ENCODE data around the gene ABR.

The ABR gene

DNA sequence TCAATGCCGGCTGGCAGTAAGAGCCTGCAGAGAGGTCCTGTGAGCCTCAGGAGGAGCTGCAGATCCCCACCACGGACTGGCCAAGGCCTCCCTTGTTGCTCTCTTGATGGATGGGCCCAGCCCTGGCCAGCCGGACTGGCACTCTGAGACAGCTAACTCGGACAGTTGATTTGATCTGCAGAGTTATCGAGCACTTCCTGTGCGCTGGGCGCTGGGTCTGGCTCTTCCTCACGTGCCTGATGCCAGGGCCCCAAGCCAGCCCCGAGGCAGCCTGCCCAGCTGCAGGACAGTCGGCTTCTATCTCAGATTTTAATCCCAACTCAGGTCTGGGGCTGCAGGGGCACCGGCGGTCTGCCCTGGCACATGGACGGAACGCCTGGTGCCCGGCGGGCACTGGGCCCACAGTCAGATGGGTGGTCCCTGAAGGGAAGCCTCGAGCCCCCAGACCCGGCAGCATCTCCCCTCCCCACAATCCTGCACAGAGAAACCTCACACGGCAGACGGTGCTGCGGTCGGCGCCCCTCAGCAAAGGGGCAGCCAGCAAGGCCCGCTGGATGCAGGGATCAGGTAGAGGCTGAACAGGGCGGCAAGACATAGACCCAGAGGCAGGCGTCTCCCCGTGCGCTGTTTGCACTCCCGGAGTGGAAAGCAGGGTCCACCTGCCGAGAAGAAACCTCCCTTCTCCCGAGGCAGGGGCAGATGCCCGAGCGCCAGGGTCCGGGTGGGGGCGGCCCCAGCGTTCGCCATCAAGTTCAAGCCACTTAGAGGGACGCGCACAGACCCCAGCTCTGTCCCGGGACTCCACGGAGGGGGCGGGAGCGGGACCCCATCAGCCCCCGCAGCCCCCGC, 148.9 kb downstream of the ABR start:
- no peak for DNase-seq (ENCODE audit: low read depth in 2 of 2)

DNA sequence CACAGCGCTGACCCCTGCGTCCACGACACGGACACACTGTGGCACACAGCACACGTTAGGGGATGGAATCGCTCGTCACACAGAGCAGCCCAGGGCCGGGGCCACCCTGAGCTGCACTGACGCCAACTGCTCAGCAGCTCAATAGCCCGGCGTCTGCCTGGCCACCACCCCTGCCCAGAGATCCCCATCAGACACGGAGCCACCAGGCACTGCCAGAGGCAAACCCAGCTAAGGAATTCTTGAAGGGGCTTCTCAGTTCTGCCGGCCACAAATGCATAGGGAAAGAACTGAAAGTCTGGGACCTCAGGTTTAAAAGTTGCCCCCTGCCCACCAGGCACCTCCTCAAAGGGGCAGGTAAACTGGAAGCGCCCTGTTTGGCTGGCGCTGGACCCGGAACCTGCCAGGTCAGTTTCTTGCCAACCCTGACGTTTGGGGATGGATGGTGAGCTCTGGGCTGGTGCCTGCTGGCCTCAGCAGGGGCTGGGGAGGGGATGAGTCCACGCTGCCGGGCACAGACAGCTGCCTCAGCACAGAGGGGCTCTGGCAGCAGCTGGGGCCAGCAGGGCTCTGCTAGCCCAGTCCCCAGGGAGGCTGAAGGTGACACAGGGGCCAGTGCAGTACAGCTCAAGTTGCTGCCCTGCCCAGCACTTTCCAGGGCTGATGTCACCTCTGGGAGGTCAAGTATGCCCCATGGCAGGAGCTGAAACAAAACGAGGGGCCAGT, 149.7 kb downstream of the ABR start:
- DNase-seq (ENCODE audit: low read depth in 2 of 2) = no peak

DNA sequence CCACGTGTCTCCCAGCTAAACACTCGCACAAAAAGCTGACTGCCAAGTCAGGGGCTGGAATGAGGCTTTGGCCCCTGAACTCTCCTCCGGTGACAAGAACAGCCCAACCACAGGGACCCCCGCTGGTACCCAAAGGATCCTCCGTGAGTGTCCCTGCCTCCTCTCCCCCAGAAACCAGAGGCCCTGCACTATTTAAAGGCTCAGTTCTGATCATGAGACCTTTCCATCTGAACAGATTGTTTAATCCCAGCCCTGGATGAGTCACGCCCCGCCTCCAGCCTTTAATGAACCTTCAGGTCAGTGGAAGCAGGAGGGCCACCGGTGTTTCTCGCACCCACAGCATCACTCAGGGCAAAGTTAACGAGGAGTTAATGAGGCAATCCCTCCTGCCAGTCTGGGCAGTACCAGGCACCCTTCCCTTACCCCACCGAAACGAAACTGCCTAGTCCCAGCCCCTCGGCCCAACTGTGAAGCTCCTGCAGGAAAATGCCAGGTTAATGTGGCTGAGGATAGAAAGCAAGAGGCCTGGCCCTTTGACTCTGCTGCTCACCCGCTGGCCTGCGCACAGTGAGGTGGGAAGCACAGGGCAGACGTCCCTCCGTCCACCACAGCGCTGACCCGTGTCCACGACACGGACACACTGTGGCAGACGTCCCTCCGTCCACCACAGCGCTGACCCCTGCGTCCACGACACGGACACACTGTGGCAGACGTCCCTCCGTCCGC, 150.4 kb downstream of the ABR start:
- no peak for DNase-seq (ENCODE audit: low read depth in 2 of 2)

DNA sequence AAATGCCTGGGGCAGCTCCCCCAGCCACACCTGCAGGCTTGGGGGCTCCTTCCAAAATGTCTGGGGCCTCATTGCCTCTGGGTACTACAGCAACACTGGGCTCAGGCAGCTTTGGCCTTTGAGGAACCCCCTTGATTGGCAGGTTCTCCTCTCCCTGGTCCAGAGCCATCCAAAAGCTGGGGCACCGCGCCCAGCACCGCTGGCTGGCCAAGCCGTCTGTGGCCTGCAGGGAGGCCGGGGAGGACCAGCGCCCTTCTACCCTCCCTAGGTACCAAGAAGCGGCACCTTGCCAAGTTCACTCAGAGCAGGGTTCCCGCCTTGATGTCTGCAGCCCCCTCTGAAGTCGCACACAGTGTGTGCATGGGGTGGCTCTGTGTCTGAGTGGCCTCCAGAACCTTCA, 152.7 kb downstream of the ABR start:
- no peak for DNase-seq (ENCODE audit: low read depth in 2 of 2)

DNA sequence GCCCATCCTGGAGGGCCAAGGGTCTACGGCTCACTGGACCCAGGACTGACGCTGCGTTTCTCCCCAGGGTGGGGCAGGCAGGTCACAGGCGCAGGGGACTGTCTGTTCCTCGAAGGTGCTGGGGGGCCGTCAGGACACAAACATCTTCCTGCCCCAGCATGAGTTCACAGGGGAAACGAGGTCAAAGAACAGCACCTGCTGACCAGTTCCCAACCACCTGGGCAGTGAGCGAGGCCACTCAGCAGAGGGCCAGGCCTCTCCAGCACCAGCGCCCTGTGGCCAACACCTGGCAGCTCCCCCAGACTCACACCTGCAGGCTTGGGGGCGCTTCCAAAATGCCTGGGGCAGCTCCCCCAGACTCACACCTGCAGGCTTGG, 153.2 kb downstream of the ABR start:
- DNase-seq (ENCODE audit: low read depth in 2 of 2) = no peak

DNA sequence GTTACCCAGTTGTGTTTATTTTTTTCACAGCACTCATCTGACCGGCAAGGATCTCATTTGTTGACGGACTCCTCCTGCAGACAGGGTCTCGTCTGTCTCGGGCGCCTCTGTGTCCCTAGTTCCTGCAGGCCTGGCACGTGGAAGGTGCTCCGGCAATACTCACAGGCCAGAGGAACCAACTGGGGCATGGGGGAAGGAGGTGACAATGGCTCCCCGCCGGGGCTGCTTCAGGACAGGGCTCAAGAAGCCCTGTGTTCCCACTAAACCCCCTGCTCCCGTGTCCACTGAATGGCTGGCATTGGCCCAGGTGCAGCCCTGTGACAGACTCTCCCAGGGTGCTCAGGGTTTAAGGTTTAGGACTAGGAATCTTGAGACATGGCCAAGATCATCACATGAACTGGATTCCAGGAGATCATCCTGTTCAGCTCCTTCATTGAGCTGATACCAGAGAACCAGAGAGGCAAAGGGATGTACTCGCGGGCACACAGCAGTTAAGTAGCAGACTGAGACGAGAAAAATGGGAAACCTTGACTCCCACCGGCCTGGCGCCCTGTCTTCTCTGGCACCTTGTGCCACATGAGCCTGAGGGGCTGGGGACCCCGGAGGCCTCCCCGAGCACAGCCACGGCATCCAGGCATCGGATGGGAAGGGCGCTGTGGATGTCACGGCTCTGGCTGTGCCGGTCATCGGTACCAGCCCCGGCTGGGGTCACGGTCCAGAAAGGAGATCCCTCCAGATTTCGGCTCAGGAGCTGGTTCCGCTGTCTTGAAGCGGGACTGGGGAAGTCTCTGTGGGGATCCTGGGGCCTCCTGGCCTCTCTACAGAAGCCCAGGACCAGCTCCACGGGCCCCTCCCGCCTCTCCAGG, 153.8 kb downstream of the ABR start:
- DNase-seq (ENCODE audit: low read depth in 2 of 2) = no peak

DNA sequence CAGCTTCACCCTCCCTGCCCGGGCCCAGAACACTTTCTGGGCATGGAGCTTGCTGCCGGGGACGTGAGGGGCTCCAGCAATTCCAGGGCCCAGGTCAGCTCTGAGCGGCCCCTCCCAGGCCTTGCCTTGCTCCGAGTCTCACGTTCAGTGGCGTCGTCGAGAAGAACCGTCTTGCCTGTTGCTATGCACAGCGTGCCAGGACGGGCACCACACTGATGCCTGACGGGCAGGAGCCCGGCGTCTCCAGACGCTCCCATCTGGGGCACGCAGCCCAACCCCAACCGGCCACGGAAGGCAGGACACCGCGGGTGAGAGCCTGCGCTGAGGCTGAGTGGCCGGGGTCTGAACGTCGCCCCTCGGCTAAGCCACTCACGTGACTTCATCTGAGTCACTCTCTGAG, 155.7 kb downstream of the ABR start:
- DNase-seq (ENCODE audit: low read depth in 2 of 2) = no peak

DNA sequence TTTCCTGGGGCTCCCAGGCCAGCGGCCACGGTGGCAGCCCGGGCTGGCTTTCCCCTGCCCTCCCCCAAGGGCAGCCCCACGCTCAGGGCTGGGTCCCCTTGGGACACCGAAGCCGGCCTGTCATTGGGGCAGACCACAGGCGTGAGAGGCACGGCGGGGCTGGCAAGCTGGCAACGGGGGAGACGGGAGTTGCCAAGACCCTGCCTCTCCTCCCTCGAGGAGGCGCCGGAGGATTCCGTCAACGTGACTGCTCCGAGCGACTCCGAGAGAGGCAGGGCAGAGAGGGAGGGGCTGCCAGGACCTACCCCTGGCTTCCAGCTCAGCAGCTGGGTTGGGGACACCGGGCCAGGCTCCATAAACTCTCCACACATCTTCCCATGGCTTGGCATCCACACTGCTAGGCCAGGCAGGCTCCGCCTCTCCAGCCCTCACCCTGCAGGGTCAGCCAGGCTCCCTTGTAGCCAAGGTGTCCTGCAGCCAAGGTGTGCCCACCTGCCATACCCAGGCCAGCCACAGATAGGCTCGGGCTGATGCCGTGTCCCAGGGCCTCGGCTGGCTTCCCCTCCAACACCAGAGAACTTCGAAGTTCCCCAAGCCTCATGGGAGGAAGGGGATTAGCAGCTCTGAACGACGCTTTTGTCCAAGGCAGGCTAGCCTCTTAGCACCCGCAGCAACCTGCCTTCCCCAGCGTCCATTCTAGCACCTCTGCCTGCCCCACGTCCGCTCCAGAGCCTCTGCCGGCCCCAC, 157.3 kb downstream of the ABR start:
- no peak for DNase-seq (ENCODE audit: low read depth in 2 of 2)

DNA sequence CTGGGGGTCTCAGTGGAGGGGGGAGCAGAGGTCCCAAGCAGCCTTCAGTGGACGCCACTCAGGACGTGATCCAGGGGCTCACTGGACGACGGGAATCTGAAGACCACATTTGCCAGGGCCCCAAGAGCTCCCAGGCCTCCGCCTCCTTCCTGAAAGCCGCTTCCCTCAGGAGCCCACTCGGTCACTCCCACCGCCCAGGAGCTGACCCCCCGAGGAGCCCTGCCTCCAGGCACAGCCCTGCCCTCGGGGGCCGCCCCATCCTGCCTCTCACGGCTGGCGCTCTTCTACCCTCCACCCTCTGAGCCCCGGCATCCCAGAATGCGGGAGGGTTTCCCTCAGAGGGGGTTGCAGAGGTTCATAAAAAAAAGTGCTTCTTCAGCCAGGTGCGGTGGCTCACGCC, 158.6 kb downstream of the ABR start:
- no peak for DNase-seq (ENCODE audit: low read depth in 2 of 2)

DNA sequence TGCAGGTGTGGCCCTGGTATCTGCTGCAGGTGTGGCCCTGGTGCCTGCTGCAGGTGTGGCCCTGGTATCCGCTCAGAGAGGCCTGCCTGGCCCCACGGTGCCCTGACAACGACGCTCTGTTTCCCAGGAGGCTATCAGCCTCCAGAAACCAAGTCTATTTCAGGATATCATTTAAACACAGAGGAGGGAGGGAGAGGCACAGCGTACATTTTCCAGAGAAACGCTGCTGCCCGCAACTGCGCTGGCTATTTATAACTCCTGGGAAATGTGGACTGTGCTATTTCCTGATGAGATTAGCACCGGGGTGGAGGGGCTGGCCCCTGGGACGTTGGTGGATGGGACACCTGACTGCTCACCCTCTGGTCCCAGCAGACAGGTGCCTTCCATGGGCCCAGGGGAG, 160.3 kb downstream of the ABR start:
- no peak for DNase-seq (ENCODE audit: low read depth in 2 of 2)

DNA sequence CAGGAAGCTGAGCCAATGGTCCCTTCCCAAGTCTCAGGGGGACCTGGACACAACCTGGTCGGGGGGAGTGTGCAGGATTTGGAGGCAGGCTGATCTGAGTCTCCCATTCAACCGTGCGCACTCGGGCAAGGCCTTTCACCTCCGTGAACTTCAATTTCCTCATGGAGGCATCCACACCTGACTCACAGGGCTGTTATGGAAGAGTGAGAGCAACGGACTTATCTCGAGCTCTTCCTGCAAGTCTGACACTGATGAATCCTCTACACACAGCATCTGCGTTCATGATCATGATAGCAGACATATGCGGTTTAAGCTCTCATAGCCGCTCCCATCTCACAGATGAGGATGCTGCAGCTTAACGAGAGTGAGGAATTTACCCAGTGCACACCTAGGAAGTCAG, 161.2 kb downstream of the ABR start:
- no peak for DNase-seq (ENCODE audit: low read depth in 2 of 2)

DNA sequence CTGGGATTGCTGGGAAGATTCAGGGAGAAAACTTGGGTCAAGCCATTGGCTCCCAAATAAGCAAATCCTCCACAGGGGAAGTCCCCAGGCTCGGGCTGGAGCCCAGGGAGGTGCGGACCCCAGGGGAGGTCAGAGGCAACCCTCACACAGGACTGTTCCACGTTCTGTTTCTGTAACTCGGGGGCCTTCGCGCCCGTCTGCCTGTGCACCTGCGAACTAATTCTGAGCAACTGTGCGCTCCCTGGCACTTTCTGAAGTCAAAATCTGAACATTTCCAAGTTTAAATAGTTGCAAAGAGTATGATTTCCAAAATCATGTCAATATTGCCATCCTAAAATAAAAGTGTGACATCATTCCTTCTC, 166.1 kb downstream of the ABR start:
- no peak for DNase-seq (ENCODE audit: low read depth in 2 of 2)

DNA sequence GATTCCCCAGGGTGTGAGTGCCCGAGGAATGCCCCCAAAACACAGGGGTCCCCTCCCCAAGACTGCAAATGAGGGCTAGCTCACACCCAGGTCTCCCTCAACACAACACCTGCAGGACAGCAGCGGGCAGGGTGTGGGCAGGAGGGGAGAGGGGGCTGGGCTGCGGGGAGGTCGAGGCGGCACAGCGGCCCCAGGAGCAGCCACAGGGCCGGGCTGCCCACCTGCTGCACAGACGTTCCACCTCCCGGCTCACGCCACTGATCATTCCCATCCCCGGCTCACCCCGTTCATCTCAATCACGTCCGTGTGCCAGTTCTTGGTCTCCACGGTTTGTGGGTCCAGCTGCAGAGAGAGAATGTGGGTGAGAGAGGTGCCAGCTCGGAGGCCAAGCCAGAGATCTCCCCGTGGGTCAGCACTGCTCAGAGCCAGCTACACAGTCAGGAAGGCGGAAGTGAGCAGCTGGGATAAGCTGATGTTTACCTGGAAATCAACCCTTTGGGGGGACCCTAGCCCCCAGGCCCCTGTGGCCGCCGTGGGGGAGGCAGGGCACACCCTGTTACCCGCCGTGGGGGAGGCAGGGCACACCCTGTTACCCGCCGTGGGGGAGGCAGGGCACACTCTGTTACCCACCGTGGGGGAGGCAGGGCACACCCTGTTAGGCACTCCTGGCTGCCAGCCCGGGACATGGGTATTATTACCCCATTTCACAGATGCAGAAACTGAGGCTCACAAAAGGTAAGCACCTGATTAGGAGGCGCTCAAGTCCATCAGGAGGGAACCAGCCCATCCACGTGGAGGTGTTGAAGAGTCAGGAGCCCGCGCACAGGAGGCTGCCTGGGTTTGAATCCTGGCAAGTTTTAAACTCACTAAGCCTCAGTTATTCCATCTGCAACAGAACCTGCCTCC, 166.7 kb downstream of the ABR start:
- DNase-seq (ENCODE audit: low read depth in 2 of 2) = no peak

DNA sequence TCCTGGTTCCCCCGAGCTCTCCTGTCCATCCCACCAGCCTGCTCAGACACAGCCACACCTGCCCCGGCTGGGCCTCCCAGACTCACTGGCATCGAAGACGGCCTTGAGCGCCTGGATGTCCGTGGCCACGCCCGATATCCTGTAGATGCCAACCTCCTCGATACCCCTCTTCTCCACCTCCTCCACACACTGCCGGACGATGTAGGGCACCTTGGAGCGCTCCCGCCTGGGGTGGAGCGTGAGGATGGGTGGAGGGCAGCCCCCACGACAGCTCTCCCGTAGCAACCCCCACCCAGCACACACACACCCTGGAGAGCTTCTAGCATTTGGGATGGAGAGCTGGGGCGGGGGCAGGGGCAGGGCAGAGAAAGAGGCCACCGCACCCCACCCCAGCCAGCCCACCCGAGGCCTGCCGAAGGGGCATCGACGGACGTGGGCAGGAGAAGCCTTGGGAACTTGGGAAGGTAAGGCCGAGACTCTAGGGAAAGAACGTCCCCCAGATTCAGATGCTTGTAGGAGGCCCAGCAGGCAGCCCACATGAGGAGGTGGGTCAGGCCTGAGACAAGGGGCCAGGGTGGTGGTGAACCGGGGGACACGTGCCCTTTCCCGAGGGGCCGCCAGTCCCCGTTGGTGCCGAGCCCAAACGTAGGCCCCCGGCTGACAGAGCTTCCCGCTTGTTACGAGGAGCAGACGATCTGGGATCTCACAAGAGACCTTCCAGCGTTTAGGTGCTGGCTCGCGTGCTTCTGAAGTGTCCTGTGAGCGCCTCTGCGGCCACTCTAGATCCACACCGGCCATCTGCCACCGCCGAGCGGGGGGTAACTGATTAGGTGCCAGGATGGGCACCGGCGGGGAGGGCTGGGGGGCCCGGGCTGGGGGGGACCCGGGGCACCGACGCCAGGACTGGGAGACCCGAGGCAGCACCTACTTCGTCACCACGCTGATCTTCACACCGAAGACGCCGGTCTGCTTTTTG, 167.7 kb downstream of the ABR start:
- no peak for DNase-seq (ENCODE audit: low read depth in 2 of 2)

DNA sequence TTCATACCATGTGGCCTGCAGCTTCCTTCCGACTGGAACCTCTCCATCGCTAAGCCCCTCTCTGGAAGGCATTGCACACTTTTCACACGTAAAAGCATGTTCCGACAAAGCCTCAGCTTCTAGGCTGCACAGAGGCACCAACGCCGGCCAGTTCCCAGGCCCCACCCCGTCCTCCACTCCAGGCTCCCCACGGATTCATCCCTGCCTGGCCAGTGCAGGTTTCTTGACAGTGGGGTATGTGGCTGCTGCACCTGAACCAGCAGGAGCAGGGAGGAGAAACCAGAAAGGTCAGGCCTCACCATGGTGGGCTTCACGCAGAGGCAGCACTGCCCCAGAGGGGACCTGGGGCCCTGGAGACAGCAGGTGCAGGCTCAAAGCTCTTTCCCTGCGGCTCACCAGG, 168.6 kb downstream of the ABR start:
- no peak for DNase-seq (ENCODE audit: low read depth in 2 of 2)

DNA sequence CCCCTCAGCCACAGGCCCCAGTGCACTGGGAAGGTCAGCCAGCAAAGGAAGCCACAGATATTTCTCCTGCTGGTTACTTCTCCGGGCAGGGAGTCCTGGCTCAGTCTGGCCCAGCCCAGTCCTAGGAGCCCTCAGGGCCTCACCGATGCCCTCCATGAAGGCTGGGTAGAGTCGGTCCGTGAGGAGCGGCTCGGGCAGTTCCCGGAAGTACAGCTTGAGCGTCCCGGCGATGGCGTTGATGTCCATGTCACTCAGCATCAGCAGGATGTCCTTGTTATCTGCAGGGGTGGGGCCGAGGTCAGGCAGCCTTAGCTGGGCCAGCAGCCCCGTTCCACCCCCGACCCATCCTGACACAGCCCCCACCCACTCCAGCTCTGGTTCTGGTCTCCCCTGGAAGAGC, 169.2 kb downstream of the ABR start:
- DNase-seq (ENCODE audit: low read depth in 2 of 2) = no peak

DNA sequence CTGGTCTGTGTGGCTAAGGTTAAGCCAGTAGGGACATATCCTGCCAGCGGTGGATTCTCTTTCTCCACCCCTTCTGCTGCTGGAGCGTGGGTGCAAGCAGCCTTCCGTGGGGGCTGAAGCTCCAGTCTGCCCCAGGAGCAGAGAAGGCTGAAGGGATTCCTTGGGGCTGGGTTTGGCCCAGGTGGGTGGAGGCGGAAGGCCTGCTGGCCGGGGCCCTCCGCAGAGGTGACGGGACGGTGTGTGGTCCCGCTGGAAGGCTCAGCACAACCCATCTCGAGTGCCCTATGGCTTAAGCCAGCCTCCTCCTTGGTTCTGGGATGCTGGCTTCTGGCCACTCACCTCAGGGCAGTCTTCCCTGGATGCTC, 169.7 kb downstream of the ABR start:
- no peak for DNase-seq (ENCODE audit: low read depth in 2 of 2)

DNA sequence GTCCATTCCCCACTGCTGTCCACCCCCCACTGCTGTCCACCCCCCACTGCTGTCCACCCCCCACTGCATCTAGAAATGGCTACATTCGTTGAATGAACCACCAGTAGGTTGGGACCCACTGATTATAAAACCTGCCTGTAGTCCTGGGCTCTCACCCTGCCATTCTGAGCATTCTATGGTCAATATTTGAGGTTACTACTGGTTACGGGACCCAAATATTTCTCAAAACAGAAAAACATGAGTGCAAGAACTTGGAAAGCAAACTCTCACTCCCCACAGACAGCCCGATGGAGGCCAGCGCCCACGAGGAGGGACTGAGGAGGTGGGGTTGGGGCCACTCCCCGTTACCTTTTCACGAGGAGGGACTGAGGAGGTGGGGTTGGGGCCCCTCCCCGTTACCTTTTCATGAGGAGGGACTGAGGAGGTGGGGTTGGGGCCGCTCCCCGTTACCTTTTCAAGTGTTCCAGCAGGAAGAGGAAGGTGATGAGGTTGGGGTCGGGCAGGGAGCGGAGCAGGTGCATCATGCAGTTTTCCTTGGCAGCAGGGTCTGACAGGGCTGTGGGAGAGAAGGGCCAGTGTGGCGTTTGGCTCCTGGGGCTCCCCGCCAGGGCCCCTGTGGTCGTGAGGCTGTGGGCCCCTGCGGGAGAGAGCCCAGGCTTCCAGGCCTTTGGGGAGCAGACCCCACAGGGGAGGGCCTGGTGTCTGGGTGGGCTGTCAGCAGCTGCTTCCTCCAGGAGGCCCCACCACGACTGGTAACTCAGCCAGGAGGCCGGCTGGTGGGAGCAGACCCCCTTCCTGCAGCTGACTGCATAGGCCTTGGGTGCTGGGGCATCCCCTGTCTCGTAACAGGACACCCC, 170.3 kb downstream of the ABR start:
- DNase-seq (ENCODE audit: low read depth in 2 of 2) = no peak

All from stimulated activated CD8-positive, alpha-beta memory T cell treated with anti-CD3 and anti-CD28 coated beads, Interleukin-2, amount 100 ng/mL, for 48 hours (primary cell).